ENCODE data around the gene KRT86. TPM values are rescaled to one million over a fixed set of nuclear protein-coding genes. Genes with fewer than 3 reads are reported as not detected.

The KRT86 gene
- total RNA-seq, 1 donor from 2014 or later = not detected

DNA sequence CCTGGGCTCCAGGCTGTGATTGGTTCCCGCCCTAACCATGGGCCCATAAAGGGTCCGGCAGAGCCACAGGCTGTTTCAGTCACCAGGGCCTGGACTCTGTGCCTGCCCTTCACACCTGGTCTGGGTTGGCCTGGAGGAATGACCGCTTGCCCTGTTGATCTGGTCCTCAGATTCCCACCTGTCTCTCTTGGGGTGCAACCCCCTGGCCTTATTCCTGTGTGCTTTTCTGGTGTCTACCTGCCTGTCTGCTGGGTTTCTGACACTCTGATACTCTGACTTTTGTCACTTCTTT, 49.7 kb downstream of the KRT86 start:
- H3K4me3 Mint-ChIP-seq = no peak overlapping the region
- no peaks in the 10 kb centered on the region for H3K9me3 Mint-ChIP-seq
- no peaks in the 10 kb centered on the region for H3K36me3 Mint-ChIP-seq (ENCODE audit: low read depth)
- H3K27me3 Mint-ChIP-seq (ENCODE audit: low read depth) = peaks cover 44% of the 10 kb centered on the region
- TF ChIP-seq, protein P1, sequence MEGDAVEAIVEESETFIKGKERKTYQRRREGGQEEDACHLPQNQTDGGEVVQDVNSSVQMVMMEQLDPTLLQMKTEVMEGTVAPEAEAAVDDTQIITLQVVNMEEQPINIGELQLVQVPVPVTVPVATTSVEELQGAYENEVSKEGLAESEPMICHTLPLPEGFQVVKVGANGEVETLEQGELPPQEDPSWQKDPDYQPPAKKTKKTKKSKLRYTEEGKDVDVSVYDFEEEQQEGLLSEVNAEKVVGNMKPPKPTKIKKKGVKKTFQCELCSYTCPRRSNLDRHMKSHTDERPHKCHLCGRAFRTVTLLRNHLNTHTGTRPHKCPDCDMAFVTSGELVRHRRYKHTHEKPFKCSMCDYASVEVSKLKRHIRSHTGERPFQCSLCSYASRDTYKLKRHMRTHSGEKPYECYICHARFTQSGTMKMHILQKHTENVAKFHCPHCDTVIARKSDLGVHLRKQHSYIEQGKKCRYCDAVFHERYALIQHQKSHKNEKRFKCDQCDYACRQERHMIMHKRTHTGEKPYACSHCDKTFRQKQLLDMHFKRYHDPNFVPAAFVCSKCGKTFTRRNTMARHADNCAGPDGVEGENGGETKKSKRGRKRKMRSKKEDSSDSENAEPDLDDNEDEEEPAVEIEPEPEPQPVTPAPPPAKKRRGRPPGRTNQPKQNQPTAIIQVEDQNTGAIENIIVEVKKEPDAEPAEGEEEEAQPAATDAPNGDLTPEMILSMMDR (conservative IDR thresholded peaks at IDR 0.05) = no peak
- DNase-seq (ENCODE audit: low read depth, low spot score) = no peak
- H3K4me1 Mint-ChIP-seq = no peaks in the 10 kb centered on the region
- H3K27ac Mint-ChIP-seq (ENCODE audit: unreplicated experiment) = no peak overlapping the region

DNA sequence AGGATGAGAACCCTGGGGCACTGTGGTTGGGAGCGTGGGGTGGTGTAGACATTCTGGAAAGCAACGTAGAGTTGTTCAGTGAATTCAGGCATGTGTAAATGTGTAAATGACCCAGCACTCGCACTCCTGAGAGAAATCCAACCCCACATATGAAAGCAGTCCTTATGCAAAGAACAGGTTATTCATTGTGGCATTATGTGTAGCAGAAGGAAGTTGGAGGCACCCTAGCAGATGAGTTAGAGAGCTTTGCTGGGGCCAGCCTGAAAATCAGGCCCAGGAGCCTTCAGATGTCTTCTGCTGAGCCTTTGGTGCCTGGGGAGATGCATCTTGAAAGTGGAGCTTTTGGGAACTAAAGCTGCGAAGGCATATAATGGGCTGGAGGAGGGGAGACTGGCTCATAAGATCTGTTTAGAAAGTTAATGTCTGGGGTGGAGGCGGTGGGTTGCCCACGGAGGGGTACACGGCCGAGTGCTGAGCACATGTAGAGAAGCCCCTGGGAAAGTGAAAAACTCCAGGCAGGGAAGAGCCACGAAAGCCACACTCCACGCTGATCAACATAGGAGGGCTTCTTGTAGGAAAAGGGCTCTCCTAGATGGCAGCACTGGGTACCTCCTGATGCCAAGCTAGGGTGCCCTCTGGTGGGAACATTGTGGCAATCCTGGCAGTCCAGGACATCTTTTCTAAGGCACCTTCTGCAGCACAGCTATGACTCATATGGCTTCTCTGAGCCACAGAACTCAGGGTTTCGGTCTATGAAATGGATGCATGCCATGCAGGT, 52.8 kb downstream of the KRT86 start:
- TF ChIP-seq, protein P1 (conservative IDR thresholded peaks at IDR 0.05) = peak; percentile 70
- no peak overlapping the region for H3K4me3 Mint-ChIP-seq
- H3K36me3 Mint-ChIP-seq (ENCODE audit: low read depth) = no peaks in the 10 kb centered on the region
- H3K27ac Mint-ChIP-seq (ENCODE audit: unreplicated experiment) = no peak overlapping the region
- peak; percentile 53 for DNase-seq (ENCODE audit: low read depth, low spot score)
- no peaks in the 10 kb centered on the region for H3K9me3 Mint-ChIP-seq
- H3K4me1 Mint-ChIP-seq = no peaks in the 10 kb centered on the region
- peaks cover 35% of the 10 kb centered on the region for H3K27me3 Mint-ChIP-seq (ENCODE audit: low read depth)

DNA sequence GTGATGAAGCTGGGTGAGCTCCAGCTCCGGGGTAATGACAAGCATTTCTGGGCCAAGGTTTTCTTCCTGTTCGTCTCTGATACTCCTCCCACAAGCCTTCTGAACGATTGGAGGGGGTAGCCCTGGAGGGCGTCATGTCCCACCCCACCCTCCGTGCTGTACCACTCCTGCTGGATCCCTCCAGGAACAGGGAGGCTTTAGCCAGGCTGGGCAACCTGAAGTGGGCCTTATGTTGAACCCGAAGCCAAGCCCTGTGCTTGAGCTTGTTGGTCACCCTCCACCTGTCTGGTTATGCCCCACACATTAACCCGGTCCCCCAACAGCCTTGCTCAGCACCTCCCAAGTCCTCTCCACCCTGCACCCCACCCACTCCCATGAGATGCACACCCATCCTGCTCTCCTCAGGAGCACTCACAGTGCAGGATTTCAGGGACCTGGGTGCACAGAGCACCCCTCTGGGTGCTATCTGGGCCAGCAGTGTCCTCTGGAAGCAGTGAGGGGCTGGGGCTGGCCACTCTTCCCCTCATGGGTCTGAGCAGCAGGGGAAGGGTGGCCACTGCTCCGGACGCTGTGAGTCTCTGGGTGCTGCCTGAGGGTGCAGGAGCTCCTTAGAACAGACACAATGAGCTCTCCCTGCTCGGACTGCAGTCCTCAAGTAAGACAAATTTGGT, 53.5 kb downstream of the KRT86 start:
- H3K27me3 Mint-ChIP-seq (ENCODE audit: low read depth) = peaks cover 29% of the 10 kb centered on the region

DNA sequence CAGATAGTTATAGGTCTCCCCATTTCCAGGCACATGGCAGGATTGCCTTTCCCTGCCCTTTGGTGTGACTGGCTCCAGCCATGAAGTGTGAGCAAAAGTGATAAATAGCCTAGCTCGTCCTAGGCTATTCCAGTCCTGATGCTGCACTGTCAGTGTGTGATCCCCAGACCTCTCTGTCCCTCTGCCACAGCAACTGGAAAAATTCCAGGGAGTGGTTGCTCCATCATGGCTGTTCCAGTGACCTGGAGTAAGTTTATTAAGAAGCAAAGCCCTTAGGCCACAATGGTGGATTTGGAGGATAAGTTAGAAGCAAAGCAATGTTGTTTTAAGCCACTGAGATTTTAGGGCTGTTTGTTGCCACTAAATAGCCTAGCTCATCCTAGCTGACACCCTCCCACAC, 56.6 kb downstream of the KRT86 start:
- Mint-ChIP-seq H3K4me3 (no peak overlapping the region), H3K27ac (ENCODE audit: unreplicated experiment) (no peak overlapping the region), H3K9me3 (no peaks in the 10 kb centered on the region), H3K4me1 (no peaks in the 10 kb centered on the region), H3K27me3 (ENCODE audit: low read depth) (peaks cover 15% of the 10 kb centered on the region), H3K36me3 (ENCODE audit: low read depth) (no peaks in the 10 kb centered on the region)
- TF ChIP-seq, protein P1 (conservative IDR thresholded peaks at IDR 0.05) = no peak
- no peak for DNase-seq (ENCODE audit: low read depth, low spot score)

More for the DNA sequence above, 53.5 kb downstream of the KRT86 start:
- Mint-ChIP-seq H3K36me3 (ENCODE audit: low read depth) (no peaks in the 10 kb centered on the region), H3K4me3 (no peak overlapping the region), H3K27ac (ENCODE audit: unreplicated experiment) (no peak overlapping the region), H3K4me1 (no peaks in the 10 kb centered on the region), H3K9me3 (no peaks in the 10 kb centered on the region)
- no peak for DNase-seq (ENCODE audit: low read depth, low spot score)
- TF ChIP-seq, protein P1 (conservative IDR thresholded peaks at IDR 0.05) = no peak

DNA sequence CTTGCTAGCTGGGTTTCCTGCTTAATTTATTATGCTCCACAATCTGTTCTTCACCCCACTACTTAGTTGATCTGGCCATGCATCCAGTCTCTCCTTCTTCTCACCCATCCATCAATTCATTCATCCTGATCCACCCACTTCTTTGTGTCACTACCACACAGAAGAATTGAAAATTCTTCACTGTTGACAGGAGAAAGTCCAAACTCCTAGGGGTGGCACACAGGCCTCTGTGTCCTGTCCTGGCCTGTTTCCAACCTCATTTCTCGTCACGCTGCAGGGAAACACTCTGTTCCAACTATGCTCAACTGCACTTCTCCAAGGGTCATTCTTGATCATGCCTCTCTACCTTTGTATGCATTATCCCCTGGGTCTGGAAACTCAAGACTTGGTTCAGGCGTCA, 57.4 kb downstream of the KRT86 start:
- DNase-seq (ENCODE audit: low read depth, low spot score) = no peak
- Mint-ChIP-seq H3K36me3 (ENCODE audit: low read depth) (no peaks in the 10 kb centered on the region), H3K27ac (ENCODE audit: unreplicated experiment) (no peak overlapping the region)

More for the DNA sequence above, 57.4 kb downstream of the KRT86 start:
- TF ChIP-seq, protein P1 (conservative IDR thresholded peaks at IDR 0.05) = no peak
- Mint-ChIP-seq H3K9me3 (no peaks in the 10 kb centered on the region), H3K27me3 (ENCODE audit: low read depth) (peaks cover 15% of the 10 kb centered on the region), H3K4me3 (no peak overlapping the region), H3K4me1 (no peaks in the 10 kb centered on the region)
